Right atrium auricular region (tissue), 2 donors: ENCODE data around the gene MLLT3. TPM values are rescaled to one million over a fixed set of nuclear protein-coding genes. Genes with fewer than 3 reads are reported as not detected.

Source experiments
- DNase-seq: peaks from one replicate; pipeline ENCODE4 v3.0.0-alpha.2; 2019; ENCODE audit warnings: low spot score
- H3K27ac ChIP-seq, 2 donors: fragments of 200-600 bp; sonication (generic); 1 replicate in 1 of 2; 2 replicates in 1 of 2; pipeline ENCODE4 v1.5.1; 2016 to 2019
- H3K27me3 ChIP-seq, 2 donors: fragments of 200-600 bp; sonication (generic); one replicate each; pipeline versions ENCODE4 v1.5.1 to v1.6.0; 2017 to 2019
- H3K36me3 ChIP-seq: fragments of 200-600 bp; sonication (generic); one replicate; pipeline ENCODE4 v1.5.1; 2016
- H3K4me1 ChIP-seq, 2 donors: fragments of 200-600 bp; sonication (generic); one replicate each; pipeline versions ENCODE4 v1.5.1 to v1.6.0; 2017 to 2019
- H3K4me3 ChIP-seq, 2 donors: fragments of 200-600 bp; sonication (generic); 1 replicate in 1 of 2; 2 replicates in 1 of 2; pipeline ENCODE4 v1.5.1; 2017 to 2019; ENCODE audit warnings: mild to moderate bottlenecking in 1 of 2, moderate library complexity in 1 of 2
- H3K9me3 ChIP-seq, 2 donors: fragments of 200-600 bp; sonication (generic); one replicate each; pipeline ENCODE4 v1.5.1; 2019
- CTCF ChIP-seq, 2 donors: fragments of 200-600 bp; sonication (generic); IDR thresholded peaks; one replicate each; pipeline ENCODE4 v1.5.1; 2019; ENCODE audit warnings: antibody characterized with exemption in 2 of 2
- total RNA-seq, 2 donors: library from RNA; depleted of rRNA; stranded (reverse); fragments of >200 nt; gene quantifications; one replicate each; pipeline ENCODE4 v1.1.0, GENCODE V29; 2016

MLLT3 gene
- total RNA-seq, 2 donors from 2014 or later, result 5.3 to 7.6 TPM

GRCh38 chr9:20397348-20397747 is 225.0 kb downstream of the MLLT3 start:
- Histone ChIP-seq H3K27me3 (no peaks in the 10 kb centered on the region), H3K9me3 (no peaks in the 10 kb centered on the region), H3K4me1 (no peaks in the 10 kb centered on the region), H3K36me3 (no peaks in the 10 kb centered on the region), H3K27ac (no peak overlapping the region), H3K4me3 (no peak overlapping the region)
- no peak for DNase-seq
- no peak for TF ChIP-seq CTCF (IDR thresholded peaks at IDR 0.05)

- Histone ChIP-seq H3K36me3 (no peaks in the 10 kb centered on the region), H3K27me3 (no peaks in the 10 kb centered on the region), H3K27ac (no peak overlapping the region), H3K9me3 (no peaks in the 10 kb centered on the region), H3K4me1 (no peaks in the 10 kb centered on the region), H3K4me3 (no peak overlapping the region)
- TF ChIP-seq CTCF (IDR thresholded peaks at IDR 0.05), result no peak
- no peak for DNase-seq
Measured at GRCh38 chr9:20396509-20396908, 225.8 kb downstream of the MLLT3 start.

- Histone ChIP-seq H3K27ac (no peak overlapping the region), H3K4me3 (no peak overlapping the region), H3K27me3 (no peaks in the 10 kb centered on the region), H3K4me1 (no peaks in the 10 kb centered on the region), H3K9me3 (no peaks in the 10 kb centered on the region), H3K36me3 (no peaks in the 10 kb centered on the region)
- TF ChIP-seq CTCF (IDR thresholded peaks at IDR 0.05), result no peak
- no peak for DNase-seq
Measured at GRCh38 chr9:20395651-20396050, 226.6 kb downstream of the MLLT3 start.

GRCh38 chr9:20394969-20395368 is 227.3 kb downstream of the MLLT3 start:
- Histone ChIP-seq H3K4me3 (no peak overlapping the region), H3K9me3 (no peaks in the 10 kb centered on the region), H3K36me3 (no peaks in the 10 kb centered on the region), H3K4me1 (no peaks in the 10 kb centered on the region), H3K27ac (no peak overlapping the region), H3K27me3 (no peaks in the 10 kb centered on the region)
- DNase-seq, result no peak
- TF ChIP-seq CTCF (IDR thresholded peaks at IDR 0.05), result no peak

GRCh38 chr9:20391208-20391607 is 231.1 kb downstream of the MLLT3 start:
- H3K4me1 ChIP-seq, result no peaks in the 10 kb centered on the region
- no peaks in the 10 kb centered on the region for H3K27me3 ChIP-seq
- no peak for TF ChIP-seq CTCF (IDR thresholded peaks at IDR 0.05)
- no peak overlapping the region for H3K4me3 ChIP-seq
- no peaks in the 10 kb centered on the region for H3K36me3 ChIP-seq
- no peak for DNase-seq
- peaks cover 0 to 5% of the 10 kb centered on the region in 2 donors for H3K9me3 ChIP-seq
- no peak overlapping the region for H3K27ac ChIP-seq

GRCh38 chr9:20390400-20390799 is 231.9 kb downstream of the MLLT3 start:
- H3K4me3 ChIP-seq, result no peak overlapping the region
- no peak overlapping the region for H3K27ac ChIP-seq
- H3K4me1 ChIP-seq, result no peaks in the 10 kb centered on the region
- DNase-seq, result no peak
- H3K9me3 ChIP-seq, result peaks cover 0 to 5% of the 10 kb centered on the region in 2 donors
- H3K27me3 ChIP-seq, result no peaks in the 10 kb centered on the region
- no peaks in the 10 kb centered on the region for H3K36me3 ChIP-seq
- TF ChIP-seq CTCF (IDR thresholded peaks at IDR 0.05), result no peak
